GM18873 (cell line): ENCODE measurements around the gene CNPY4.
"Not testable (repeated sequence)": the region's sequence is repeated elsewhere in the genome, so short reads cannot be mapped to it uniquely, and the experiment has no call there.

ENCODE experiments used
- ATAC-seq: cut with Tn5 transposase; IDR thresholded peaks from one replicate; pipeline ENCODE4 v1.9.1; 2021; ENCODE audit warnings: mild to moderate bottlenecking, moderate library complexity, moderate number of reproducible peaks; ENCODE audit not compliant: unreplicated experiment, low FRiP score

The CNPY4 gene

DNA sequence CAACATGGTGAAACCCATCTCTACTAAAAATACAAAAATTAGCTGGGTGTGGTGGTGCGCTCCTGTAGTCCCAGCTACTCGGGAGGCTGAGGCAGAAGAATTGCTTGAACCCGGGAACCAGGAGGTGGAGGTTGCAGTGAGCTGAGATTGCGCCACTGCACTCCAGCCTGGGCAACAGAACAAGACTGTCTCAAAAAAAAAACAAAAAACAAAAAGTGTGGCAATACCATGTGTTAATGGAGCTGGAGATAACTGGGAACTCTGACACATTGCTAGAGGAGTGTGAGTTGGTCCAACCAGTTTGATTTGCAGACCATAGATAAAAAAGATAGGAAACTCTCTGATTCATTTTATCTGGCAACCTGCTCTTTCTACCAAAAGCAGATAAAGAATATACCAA is 26.9 kb downstream of the CNPY4 start:
- ATAC-seq, result not testable (repeated sequence)

DNA sequence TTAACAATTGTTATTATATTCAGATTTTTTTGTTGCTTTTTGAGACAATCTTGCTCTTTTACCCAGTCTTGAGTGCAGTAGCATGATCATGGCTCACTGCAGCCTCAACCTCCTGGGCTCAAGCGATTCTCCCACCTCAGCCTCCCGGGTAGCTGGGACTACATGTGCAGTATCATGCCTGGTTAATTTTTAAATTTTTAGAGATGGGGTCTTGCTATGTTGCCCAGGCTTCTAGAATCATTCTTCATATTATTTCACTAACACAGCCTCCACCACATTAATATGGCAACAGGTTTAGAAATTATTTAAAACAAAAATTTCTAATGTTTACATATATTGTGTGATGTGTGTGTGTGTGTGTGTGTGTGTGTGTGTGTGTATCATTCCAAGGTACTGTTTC is 27.8 kb downstream of the CNPY4 start:
- no peak for ATAC-seq

- no peak for ATAC-seq
These were observed 28.8 kb downstream of the CNPY4 start for GRCh38 chr7:100148225-100148558.

GRCh38 chr7:100148559-100149328 is 29.3 kb downstream of the CNPY4 start, which contains the start of gene LAMTOR4:
Gene LAMTOR4 (plus strand): TSS chr7:100148918. CDS start chr7:100148973, 55 bp downstream.
- ATAC-seq, result peak; percentile 98

DNA sequence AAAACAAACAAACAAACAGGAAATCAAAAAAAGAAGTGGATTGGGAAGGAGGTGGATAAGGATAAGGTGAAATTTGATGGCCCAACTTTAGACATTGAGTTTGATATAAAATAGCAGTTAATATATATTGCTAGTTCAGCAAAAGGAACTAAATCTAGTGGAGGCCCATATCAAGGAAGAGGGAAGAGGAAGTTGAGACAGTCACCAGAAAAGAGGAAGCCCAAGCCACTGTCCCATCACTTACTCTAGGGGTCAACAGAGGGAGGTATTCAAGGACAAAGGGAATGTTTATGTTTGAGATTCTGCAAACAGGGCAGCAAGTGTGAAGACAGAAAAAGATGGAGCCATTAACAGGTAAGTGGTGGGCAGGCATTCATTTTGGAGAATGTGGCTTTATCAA is 33.0 kb downstream of the CNPY4 start:
- ATAC-seq, result no peak

- no peak for ATAC-seq
These were observed 33.7 kb downstream of the CNPY4 start for GRCh38 chr7:100152937-100153666.

DNA sequence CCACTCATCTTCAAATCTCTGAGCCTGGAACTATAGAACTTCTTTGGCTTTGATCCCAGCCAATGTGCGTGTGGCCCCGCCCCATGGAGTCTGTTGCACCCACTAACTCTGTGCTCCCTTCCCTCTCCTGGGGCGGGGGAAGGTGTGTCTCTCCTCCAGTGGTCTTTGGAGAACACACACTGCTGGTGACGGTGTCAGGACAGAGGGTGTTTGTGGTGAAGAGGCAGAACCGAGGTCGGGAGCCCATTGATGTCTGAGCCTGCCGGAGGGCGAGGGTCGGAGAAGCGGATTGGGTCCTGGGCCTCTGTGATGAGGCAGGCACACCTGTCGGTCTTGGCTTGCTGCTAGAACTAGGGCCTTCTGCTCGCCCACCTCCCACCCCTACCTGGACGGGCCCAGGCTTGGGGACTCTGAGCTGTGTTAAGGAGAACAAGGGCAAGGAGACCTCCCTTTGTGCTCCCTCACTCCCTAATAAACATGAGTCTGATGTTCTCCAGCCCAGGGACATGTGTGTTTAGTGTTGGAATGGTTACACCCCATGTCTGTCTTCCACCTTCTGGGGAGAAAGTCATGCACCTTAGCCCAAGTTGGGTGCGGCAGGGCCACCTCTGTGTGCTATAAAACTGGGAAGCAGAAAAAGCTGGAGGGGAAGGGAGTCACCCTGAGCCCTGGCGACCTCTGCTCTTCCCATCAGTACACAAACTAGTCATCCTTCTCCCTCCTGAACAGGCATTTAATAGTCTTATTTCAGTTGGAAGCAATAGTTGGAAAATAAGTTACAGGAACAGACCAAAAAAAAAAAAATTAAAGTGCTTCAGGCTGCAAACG is 34.5 kb downstream of the CNPY4 start:
- no peak for ATAC-seq

- ATAC-seq, result no peak
These were observed 35.4 kb downstream of the CNPY4 start for GRCh38 chr7:100154651-100155491.

GRCh38 chr7:100155553-100156317 is 36.3 kb downstream of the CNPY4 start:
- no peak for ATAC-seq

GRCh38 chr7:100156331-100157068 is 37.1 kb downstream of the CNPY4 start:
- no peak for ATAC-seq

DNA sequence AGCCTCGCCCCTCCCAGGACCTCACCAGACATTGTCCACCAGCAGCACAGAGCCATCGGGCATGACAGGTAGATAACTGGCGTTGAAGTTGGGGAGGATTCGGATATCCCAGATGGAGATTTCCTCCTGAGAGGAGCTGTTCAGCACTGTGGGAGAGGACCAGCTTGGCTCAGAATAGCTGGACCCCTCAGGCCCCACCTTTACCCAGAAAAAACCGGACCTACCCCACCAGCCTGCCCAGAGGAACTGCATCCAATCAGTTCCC is 37.6 kb downstream of the CNPY4 start:
- ATAC-seq, result no peak

GRCh38 chr7:100157334-100158228 is 38.1 kb downstream of the CNPY4 start:
- ATAC-seq, result no peak

DNA sequence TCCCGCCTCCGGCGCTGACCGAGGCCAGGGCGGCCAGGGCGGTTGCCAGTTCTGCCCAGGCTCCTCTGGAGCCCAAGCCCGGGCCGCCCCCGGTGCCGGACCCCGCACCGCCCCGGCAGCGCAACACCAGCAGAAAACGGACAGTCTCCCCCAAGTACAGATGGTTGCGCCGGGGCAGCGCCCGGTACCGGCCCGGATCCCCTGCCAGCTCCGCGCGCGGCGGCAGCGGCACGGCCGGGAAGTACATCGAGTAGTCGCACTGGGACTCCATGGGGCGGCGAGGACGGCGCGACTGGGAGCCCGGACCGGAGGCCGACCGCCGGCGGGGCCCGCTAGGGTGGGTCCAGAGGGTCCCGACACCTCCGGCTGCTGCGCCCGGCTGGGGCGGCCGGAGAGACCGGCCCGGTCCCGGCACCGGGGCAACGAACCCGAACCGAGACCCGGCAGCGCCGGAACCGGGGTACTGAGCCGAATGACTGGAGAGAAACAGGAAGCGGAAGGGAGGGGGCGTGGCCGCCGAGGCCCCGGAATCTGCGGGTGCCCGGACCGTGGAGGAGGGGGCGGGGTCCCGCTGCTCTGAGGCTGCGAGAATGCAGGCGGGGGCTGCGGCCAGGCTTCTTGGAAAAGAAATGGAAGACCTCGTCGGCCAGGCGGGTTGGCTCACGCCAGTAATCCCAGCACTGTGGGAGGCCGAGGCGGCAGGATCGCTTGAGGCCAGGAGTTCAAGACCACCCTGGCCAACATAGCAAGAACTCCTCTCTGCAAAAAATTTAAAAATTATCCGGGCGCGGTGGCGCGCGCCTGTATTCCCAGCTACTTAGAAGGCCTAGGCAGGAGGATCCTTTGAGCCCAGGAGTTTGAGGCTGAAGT is 39.0 kb downstream of the CNPY4 start, which contains the start of gene TRAPPC14:
Gene TRAPPC14 (minus strand): TSS at position 495 of the 870 bp plus-strand sequence. CDS start 224 bp downstream, at position 271.
- peak; percentile 65 for ATAC-seq

DNA sequence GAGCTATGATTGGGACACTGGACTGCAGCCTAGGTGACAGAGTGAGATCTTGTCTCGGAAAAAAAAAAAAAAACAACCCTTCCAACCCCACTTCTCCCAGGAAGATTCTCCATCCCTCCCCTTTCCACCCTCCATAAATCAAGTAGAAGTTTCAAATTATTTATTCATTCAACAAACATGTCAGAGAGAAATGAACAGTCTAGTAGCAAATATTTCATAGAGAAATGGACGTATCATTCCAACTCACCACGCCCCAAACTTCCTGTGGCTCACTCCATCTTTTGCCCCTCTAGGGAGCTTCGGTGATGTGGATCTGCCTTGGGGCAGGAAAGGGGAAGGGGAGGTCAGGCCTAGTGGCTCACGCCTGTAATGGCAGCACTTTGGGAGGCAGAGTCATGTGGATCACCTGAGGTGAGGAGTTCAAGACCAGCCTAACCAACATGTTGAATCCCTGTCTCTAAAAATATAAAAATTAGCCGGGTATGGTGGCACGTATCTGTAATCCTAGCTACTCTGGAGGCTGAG is 39.7 kb downstream of the CNPY4 start:
- no peak for ATAC-seq

DNA sequence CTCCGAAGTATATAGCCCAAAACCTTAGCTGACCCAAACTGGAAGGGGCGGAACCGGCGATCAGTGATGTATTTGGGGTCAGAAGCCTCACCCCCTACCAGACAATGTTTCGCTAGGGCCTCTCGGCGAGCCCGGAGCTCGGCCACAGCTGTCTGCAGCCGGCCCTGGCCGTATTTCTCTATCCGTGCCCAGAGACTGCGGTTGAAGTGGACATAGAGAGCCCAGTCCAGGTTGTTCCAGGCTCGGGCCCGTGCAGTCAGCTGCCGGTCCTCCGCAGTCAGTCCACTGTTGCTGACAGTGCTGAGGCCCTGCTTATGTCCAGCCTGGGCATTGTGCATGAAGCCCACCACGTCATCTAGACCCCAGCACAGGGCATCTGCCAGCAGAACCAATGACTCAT is 40.6 kb downstream of the CNPY4 start:
- ATAC-seq, result no peak

GRCh38 chr7:100163006-100163531 is 43.6 kb downstream of the CNPY4 start:
- no peak for ATAC-seq
